GM19372 (cell line): ENCODE results near the gene TAOK3.
"Not testable (repeated sequence)": the region's sequence is repeated elsewhere in the genome, so short reads cannot be mapped to it uniquely, and the experiment has no call there.

Experiments
- ATAC-seq: cut with Tn5 transposase; IDR thresholded peaks from one replicate; pipeline ENCODE4 v1.9.1; 2021; ENCODE audit warnings: mild to moderate bottlenecking, low read depth, moderate library complexity; ENCODE audit not compliant: unreplicated experiment

TAOK3 gene

DNA sequence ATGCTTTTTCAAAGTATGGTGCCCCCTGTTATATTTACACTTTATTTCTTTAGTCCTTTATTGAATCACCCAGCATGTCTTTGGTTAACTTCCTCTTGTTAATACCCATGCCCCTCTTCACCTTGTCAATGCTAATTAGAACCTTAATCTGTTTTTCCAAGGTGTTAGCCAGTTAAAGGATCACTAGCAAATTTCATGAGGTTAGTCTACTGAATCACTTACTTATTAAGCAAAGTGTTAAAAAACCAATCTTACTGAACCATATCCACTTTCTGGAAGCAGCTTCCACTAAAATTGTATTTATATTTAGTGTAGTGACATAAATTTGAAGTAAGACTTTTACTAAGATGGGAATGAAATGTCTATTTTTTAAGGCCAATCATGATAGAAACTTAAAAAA, 27.9 kb downstream of the TAOK3 start:
- no peak for ATAC-seq

DNA sequence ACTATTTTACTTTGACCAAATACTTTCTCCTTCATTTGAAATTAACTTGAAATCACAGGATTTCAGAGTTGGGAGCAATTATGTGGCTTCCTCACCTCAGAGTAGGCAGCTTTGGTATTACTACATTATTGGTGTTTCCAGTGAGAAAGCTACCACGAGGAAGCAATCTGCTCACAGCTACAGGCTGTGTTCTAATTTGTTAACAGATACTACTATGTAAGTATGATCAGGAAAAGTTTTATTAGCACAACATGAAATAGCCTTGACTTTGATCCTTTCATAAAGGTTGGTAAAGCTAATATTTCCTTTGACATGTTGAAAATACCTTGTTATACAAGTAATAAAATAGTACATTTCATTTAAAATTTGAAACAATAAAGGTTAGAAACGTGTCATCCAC, 30.6 kb downstream of the TAOK3 start:
- ATAC-seq: no peak

DNA sequence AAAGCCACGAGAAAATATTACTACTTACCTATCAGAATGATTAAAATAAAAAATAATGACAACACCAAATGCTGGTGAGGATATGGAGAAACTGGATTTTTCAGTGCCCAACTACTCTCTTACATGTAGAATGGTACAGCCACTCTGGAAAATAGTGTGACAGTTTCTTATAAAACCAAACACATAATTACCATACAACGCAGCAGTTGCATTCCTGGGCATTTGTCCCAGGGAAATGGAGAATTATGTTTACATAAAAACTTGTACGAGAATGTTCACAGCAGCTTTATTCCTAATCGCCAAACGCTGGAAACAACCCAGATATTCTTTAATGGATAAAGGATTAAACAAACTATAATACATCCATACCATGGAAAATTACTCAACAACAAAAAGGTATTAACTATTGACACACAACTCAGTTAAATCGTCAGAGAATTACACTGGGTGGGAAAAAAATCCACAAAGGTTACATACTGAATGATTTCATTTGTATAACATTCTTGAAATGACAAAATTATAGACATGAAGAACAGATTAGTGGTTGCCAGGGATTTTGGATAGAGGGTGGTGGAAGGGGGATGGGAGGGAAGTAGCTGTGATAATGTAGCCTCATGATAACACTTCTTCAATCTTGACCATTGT, 35.4 kb downstream of the TAOK3 start:
- no peak for ATAC-seq

DNA sequence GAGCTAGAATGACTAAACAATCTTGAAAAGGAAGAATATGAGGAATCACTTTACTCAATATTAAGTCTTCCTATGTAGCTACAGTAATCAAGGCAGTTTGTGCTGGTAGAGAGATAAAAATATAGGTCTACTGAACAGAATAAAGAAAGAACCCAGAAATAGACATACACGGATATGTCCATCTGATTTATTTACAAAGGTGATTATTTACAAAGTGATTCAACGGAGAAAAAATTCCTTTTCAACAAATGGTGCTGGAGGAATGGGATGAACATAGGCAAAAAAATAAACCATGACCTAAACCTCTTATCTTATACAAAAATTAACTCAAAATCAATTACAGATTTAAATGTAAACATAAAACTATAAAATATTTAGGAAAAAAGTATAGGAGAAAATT, 36.6 kb downstream of the TAOK3 start:
- no peak for ATAC-seq

DNA sequence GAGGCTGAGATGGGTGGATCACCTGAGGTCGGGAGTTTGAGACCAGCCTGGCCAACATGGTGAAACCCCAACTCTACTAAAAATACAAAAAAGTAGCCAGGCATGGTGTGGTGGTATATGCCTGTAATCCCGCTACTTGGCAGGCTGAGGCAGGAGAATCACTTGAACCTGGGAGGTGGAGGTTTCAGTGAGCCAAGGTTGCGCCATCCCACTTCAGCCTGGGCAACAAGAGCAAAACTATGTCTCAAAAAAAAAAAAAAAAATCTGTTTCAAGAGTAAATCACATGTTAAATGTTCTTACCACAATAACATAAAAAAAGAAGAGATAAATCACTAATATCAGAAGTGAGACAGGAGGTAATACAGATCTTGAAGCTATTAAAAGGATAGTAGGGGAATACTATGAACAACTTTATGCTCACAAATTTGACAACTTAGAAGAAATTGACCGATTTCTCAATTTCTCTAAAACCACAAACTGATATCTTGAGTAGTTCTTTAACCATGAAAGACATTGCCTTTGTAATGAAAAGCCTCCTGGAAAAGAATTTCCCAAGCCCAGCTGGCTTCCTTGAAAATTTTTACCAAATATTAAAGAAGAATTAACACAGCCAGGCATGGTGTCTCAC, 37.7 kb downstream of the TAOK3 start:
- no peak for ATAC-seq

DNA sequence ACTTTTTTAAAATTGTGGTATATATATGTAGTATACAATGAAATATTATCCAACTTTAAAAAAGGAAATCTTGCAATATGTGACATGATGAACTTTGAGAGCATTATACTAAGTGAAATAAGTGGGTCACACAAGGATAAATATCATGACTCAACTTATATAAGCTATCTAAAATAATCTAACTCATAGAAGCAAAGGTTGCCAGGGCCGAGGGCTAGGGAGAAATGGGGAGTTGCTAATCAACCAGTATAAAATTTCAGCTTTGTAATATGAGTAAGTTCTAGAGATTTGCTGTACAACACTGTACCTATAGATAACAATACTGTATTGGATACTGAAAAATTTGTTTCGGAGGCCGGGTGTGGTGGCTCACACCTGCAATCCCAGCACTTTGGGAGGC, 38.5 kb downstream of the TAOK3 start:
- no peak for ATAC-seq

DNA sequence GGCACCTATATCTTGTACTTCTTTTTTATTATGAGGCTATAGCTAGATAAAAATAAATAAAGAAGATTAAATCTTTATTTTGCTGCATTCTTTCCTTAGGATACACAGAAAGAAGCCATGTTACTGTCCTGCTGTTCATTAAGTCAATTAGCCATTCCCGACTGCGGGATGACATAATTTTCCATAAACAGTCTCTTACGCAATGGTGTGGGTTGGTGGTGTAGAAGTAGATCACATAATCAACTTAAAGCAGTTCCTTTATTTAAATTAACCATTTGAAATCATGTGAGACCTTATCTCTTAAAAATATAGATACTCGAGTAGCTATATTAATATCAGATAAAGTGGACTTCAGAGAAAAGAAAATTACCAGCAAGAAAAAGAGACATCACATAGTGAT, 40.2 kb downstream of the TAOK3 start:
- ATAC-seq: no peak

DNA sequence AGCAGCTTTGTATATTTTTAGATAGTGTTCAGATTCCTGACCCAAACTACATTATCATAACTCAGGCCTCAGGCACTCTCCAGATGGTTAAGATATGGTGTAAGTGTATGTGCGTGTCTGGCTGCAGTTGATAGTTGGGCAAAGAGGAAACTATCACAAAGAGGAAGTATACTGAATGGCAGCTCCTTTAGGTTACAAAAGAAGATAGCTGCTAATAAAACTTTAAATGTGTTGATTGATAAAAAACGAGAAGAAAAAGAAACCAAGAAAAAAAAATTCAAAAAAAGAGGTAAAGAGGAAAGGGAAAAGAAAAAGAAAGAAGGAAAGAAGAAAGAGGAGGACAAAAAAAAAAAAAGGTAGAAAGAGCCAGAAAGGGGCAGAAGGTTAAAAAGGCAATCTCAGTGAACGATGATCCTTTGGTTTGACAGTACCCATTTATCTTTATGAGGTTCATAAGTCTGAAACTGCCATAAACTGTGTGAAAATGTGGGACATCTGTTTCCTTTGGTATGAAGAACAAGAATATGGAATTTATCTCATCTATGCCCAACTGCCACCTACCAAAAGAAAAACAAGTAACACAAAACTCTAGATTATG, 42.2 kb downstream of the TAOK3 start:
- ATAC-seq: peak; percentile 83

DNA sequence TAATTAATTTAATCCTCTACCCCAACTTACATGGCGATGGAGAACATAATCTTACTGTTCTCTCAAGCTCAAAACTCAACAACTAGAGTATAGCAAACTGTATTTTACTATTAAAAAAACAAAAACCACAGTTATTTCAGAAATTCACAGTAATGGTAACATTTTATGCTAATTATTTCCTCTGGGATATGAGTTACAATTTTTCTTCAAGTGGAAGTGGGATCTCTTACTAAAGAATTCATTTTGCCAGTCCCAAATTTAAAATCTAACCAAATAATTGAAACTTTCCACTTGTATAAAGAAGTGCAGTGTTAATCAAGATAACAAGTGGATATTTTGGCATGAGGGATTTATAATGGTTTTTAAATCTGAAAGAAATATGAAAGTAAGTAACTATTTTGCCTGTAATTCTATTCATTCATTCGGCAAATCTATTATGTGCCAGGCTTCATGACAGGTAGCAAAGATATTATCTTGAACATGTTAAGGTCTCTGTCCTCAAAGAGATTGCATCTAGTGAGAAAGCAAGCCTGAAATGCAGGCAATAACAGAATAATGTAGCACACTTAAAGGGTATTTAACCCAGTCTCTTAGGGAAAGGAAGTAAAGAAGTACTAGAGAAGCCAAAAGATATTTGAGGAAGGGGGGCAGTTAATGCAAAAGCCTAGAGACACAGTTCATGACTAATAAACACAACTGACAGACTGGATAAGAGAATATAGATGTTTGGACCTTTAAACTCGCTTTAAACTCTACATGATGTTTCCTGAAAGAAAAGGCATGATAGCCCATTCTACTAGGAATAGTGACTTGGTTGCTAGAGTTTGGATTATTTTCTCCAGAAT, 44.0 kb downstream of the TAOK3 start:
- no peak for ATAC-seq

DNA sequence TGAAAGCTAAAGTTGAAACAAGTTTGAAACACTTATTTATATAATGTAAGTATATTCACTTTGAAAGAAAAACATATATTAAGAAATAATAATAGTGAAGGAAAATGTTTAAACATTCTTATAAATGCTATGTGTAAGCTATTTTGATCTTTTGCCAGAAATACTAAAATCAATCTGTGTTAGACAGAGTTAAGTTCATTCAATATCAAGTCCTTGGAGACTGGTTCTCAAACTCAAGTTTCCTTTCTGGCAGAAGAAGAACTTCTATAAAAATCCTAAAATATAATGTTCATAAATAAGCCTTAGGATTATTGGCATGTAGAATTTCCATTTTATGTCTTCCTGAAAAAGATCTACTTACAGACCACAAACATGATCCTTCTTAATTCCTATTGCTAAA, 45.3 kb downstream of the TAOK3 start:
- no peak for ATAC-seq

DNA sequence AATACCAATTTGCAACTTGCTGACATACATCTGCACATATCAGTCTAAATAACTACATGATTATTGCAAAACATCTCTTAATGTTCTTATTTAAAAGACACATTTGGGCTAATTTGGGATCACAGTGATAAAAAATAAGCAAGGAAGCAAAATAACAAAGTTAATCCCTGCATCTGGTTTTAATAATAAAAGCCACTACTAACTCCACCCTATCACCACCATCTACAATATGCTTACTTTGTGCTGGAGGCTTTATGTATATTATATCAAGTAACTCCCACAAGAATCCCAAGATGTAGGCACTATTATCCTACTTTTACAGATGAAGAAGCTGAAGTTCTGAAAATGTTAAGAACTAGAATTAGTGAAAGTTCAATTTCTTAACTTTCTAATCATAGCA, 45.7 kb downstream of the TAOK3 start:
- no peak for ATAC-seq

DNA sequence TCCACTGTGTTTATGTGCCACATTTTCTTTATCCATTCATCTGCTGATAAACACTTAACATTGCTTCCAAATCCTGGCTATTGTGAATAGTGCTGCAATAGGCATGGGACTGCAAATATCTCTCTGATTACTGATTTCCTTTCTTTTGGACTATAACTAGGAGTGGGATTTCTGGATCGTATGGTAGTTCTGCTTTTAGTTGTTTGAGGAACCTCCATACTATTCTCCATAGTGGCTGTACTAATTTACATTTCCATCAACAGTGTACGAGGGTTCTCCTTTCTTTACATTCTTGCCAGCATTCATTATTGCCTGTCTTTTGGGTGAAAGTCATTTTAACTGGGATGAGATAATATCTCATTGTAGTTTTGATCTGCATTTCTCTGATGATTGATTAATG, 47.6 kb downstream of the TAOK3 start:
- no peak for ATAC-seq

DNA sequence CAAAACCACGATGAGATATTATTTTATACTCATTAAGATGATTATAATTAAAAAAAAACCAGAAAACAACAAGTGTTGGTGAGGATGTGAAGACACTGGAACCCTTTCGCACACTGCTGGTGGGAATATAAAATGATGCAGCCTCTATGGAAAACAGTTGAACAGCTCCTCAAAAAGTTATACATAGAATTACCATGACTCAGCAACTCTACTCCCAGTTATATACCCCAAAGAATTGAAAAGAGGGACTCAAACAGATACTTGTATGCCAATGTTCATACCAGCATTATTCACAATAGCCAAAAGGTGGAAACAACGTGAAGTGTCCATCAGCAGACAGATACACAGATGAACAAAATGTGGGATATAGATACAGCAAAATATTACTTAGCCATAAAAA, 53.1 kb downstream of the TAOK3 start:
- ATAC-seq: no peak

DNA sequence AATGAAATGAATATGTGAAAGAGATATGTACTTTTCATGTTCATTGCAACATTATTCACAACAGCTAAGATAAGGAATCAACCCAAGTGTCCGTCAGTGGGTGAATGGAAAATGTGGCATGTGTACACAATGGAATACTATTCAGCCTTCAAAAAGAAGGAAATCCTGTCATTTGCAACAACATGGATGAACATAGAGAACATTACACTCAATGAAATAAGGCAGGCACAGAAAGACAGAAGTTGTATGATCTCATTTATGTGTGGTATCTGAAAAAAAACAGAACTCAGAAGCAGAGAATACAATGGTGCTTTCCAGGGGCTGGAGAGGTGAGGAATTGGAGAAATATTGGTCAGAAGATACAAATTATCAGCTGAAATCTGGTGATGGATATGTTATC, 54.0 kb downstream of the TAOK3 start:
- ATAC-seq: no peak

DNA sequence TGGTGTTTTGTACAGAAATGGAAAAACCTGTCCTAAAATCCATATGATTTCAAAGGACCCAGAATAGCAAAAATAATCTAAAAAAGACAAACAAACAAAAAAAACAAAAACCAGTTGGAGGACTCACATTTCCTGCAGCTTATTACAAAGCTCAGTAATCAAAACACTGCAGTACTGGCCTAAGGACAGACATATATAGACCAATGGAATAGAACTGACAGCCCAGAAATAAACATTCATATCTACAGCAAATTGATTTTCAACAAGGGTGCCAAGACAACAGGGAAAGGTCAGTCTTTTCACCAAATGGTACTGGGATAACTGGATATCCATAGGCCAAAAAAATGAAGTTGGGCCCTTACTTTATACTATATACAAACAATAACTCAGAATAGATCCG, 55.0 kb downstream of the TAOK3 start:
- ATAC-seq: no peak

DNA sequence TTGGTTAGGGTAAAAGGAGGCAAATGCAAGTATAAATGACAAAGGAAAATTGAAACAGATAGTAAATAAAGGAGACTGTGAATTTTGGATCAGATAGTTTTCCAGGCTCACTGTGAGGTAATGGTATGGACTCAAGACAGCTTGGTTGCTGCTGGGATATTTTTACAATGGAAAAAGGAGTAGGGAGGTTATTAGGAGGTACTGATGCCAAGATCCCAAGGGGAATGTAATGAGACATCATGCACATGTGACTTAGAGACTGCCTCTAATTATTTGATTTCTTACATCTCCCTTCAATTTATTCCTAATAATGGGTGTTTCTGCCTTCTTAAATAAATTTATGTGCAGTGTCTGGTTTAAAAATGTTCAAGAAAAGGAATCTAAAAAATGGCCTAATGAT, 56.9 kb downstream of the TAOK3 start:
- no peak for ATAC-seq

DNA sequence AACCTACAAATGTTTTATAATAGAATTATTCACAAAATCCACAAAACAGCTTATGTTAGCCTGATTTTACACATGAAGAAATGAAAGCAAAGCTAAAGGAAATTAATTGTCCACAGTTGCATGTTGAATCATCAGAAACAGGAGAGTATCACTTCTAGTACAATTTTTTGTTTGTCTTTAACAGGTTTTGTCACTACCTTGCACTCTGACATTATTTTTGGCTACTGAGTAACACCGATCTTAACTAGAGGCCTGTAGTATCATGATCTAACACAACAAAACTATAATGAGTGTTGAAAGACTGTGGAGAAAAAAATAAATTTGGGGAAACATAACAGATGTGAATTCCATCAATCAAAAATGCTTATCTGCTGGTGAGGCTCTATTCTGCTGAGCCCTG, 60.1 kb downstream of the TAOK3 start:
- ATAC-seq: no peak

DNA sequence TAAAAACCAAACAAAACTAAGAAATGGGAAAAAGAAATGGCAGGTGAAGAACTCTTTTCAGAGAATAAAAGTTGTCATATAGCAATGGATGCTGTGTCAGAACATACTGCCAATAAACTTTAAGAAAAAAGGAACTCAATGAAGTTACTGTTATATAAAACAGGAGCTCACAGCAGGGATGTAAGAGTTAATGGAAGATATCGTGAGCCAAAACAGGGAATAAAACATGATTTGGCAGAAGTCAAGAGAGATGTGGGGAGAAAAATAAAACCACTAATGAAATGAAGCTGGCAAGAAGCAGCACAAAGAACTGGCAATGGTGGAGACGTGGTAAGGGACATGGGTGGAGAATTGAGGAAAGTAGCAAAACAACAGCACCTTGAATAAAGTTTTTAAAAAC, 61.0 kb downstream of the TAOK3 start:
- ATAC-seq: no peak

DNA sequence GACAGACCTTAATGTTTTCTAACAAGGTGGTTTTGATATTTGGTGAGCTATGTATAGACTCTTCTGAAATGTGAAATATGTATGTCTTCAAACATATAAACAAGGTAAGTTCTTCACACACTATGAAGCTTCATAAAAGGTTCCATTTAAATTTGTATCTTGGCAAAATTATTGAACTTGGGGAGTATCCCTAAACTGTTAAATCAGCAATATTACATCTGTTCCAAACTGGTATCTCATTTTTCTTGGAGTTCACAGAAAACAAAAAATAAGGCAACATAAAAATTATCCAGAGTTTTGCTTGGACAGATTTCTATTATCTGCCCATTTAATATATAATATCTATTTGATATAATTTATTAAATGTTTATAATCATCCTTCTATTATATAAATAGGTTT, 62.4 kb downstream of the TAOK3 start:
- ATAC-seq: no peak

DNA sequence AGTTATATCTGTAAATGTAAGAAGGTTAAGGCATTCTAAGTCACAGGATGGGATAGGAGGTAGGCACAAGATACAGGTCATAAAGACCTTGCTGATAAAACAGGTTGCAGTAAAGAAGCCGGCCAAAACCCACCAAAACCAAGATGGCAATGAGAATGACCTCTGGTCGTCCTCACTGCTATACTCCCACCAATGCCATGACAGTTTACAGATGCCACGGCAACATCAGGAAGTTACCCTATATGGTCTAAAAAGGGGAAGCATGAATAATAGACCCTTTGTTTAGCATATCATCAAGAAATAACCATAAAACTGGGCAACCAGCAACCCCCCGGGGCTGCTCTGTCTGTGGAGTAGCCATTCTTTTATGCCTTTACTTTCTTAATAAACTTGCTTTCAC, 64.7 kb downstream of the TAOK3 start:
- not testable (repeated sequence) for ATAC-seq
